HG02870 (cell line): Measurements from ENCODE around the gene PI4KA.
"Not testable (repeated sequence)": the region's sequence is repeated elsewhere in the genome, so short reads cannot be mapped to it uniquely, and the experiment has no call there.

Source experiments
- ATAC-seq: cut with Tn5 transposase; IDR thresholded peaks from one replicate; pipeline ENCODE4 v1.9.1; 2021; ENCODE audit warnings: mild to moderate bottlenecking, moderate library complexity; ENCODE audit not compliant: unreplicated experiment

PI4KA gene

GRCh38 chr22:20702175-20702545 is 156.5 kb downstream of the PI4KA start:
- peak; percentile 6 for ATAC-seq

- ATAC-seq: peak; percentile 4
These were observed 156.9 kb downstream of the PI4KA start for GRCh38 chr22:20701680-20702136.

GRCh38 chr22:20700347-20700746 is 158.3 kb downstream of the PI4KA start:
- ATAC-seq: not testable (repeated sequence)

- not testable (repeated sequence) for ATAC-seq
These were observed 158.8 kb downstream of the PI4KA start for GRCh38 chr22:20699856-20700255.

- not testable (repeated sequence) for ATAC-seq
These were observed 161.0 kb downstream of the PI4KA start for GRCh38 chr22:20697481-20698113.

GRCh38 chr22:20696056-20696455 is 162.6 kb downstream of the PI4KA start:
- ATAC-seq: not testable (repeated sequence)

GRCh38 chr22:20695205-20695604 is 163.4 kb downstream of the PI4KA start:
- ATAC-seq: not testable (repeated sequence)

GRCh38 chr22:20694256-20694655 is 164.4 kb downstream of the PI4KA start:
- ATAC-seq: not testable (repeated sequence)

GRCh38 chr22:20692926-20693325 is 165.7 kb downstream of the PI4KA start:
- not testable (repeated sequence) for ATAC-seq

- not testable (repeated sequence) for ATAC-seq
These were observed 167.9 kb downstream of the PI4KA start for GRCh38 chr22:20690586-20691317.

- not testable (repeated sequence) for ATAC-seq
These were observed 171.0 kb downstream of the PI4KA start for GRCh38 chr22:20687356-20688172.

- not testable (repeated sequence) for ATAC-seq
These were observed 172.8 kb downstream of the PI4KA start for GRCh38 chr22:20685764-20686163.

GRCh38 chr22:20678792-20679435 is 179.7 kb downstream of the PI4KA start:
- not testable (repeated sequence) for ATAC-seq

- no peak for ATAC-seq
These were observed 180.8 kb downstream of the PI4KA start for GRCh38 chr22:20677684-20678242.

- ATAC-seq: not testable (repeated sequence)
These were observed 183.0 kb downstream of the PI4KA start for GRCh38 chr22:20675613-20676012.

- ATAC-seq: no peak
These were observed 183.6 kb downstream of the PI4KA start for GRCh38 chr22:20674998-20675397.

- no peak for ATAC-seq
These were observed 185.1 kb downstream of the PI4KA start for GRCh38 chr22:20673295-20674195.

- no peak for ATAC-seq
These were observed 185.9 kb downstream of the PI4KA start for GRCh38 chr22:20672732-20673131.

- ATAC-seq: no peak
These were observed 186.6 kb downstream of the PI4KA start for GRCh38 chr22:20672082-20672424.
